ENCODE measurements around the gene RWDD4. TPM values are rescaled to one million over a fixed set of nuclear protein-coding genes. Genes with fewer than 3 reads are reported as not detected.
A peak's percentile ranks its signal among the peaks of the same experiment; 100 is the strongest.

Gene RWDD4
- polyA plus RNA-seq, 1 donor (not counting 4 experiments of a cell fraction or from before 2014, with no cell fraction given), result 25.5 TPM

- Histone ChIP-seq H2AFZ (ENCODE audit: control insufficient read depth, low read length) (peak overlapping the region; percentile 56), H3K4me3 (ENCODE audit: control insufficient read depth in 2 of 3, extremely low read depth in 1 of 3, insufficient read depth in 2 of 3, low read depth in 1 of 3, low read length in 3 of 3) (no peak overlapping the region)
- no peak for DNase-seq (ENCODE audit: low read depth, low spot score)
These were observed 56.4 kb downstream of the RWDD4 start for GRCh38 chr4:183602557-183603027.

GRCh38 chr4:183601381-183601780, 57.6 kb downstream of the RWDD4 start:
- no peak overlapping the region for H3K27ac ChIP-seq (ENCODE audit: control insufficient read depth, insufficient read depth, low read length)
- dilution Hi-C loops (cut with MboI; ENCODE audit: extremely low pct_ligation_motif_present, low sequenced_read_pairs), result no loop called here
- H3K36me3 ChIP-seq (ENCODE audit: control insufficient read depth in 2 of 2, extremely low read depth in 1 of 2, insufficient read depth in 2 of 2, low read length in 2 of 2), result no peaks in the 10 kb centered on the region
- no peak overlapping the region for H2AFZ ChIP-seq (ENCODE audit: control insufficient read depth, low read length)
- no peak overlapping the region for H3K9ac ChIP-seq (ENCODE audit: control insufficient read depth, extremely low read depth, insufficient read depth, low read length)
- no peaks in the 10 kb centered on the region for H3K9me1 ChIP-seq (ENCODE audit: control insufficient read depth, extremely low read depth, insufficient read depth, low read length)
- no peak for TF ChIP-seq EZH2 (IDR thresholded peaks at IDR 0.05; ENCODE audit: low read length)
- TF ChIP-seq, protein P1, sequence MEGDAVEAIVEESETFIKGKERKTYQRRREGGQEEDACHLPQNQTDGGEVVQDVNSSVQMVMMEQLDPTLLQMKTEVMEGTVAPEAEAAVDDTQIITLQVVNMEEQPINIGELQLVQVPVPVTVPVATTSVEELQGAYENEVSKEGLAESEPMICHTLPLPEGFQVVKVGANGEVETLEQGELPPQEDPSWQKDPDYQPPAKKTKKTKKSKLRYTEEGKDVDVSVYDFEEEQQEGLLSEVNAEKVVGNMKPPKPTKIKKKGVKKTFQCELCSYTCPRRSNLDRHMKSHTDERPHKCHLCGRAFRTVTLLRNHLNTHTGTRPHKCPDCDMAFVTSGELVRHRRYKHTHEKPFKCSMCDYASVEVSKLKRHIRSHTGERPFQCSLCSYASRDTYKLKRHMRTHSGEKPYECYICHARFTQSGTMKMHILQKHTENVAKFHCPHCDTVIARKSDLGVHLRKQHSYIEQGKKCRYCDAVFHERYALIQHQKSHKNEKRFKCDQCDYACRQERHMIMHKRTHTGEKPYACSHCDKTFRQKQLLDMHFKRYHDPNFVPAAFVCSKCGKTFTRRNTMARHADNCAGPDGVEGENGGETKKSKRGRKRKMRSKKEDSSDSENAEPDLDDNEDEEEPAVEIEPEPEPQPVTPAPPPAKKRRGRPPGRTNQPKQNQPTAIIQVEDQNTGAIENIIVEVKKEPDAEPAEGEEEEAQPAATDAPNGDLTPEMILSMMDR (optimal IDR thresholded peaks at IDR 0.05 in 1 of 3, IDR thresholded peaks at IDR 0.05 in 1 of 3, conservative IDR thresholded peaks at IDR 0.05 in 1 of 3; ENCODE audit: extremely low read depth in 1 of 3, insufficient read depth in 2 of 3, low read length in 3 of 3), result no peak
- H3K4me2 ChIP-seq (ENCODE audit: control insufficient read depth, extremely low read depth, insufficient read depth, low read depth, low read length), result no peak overlapping the region
- DNase-seq (ENCODE audit: low read depth, low spot score), result no peak
- no peaks in the 10 kb centered on the region for H4K20me1 ChIP-seq (ENCODE audit: control insufficient read depth, extremely low read depth, insufficient read depth, low read length)
- no peaks in the 10 kb centered on the region for H3K4me1 ChIP-seq (ENCODE audit: control insufficient read depth, extremely low read depth, insufficient read depth, low read length)
- no peaks in the 10 kb centered on the region for H3K79me2 ChIP-seq (ENCODE audit: control insufficient read depth, insufficient read depth, low read length)
- H3K4me3 ChIP-seq (ENCODE audit: control insufficient read depth in 2 of 3, extremely low read depth in 1 of 3, insufficient read depth in 2 of 3, low read depth in 1 of 3, low read length in 3 of 3), result no peak overlapping the region
- no peak for FAIRE-seq
- no peaks in the 10 kb centered on the region for H3K9me3 ChIP-seq (ENCODE audit: control insufficient read depth, low read depth, low read length)
- H3K27me3 ChIP-seq (ENCODE audit: control insufficient read depth, extremely low read depth, insufficient read depth, low read length), result no peaks in the 10 kb centered on the region

More at GRCh38 chr4:183602557-183603027, 56.4 kb downstream of the RWDD4 start:
- Histone ChIP-seq H4K20me1 (ENCODE audit: control insufficient read depth, extremely low read depth, insufficient read depth, low read length) (no peaks in the 10 kb centered on the region), H3K9me3 (ENCODE audit: control insufficient read depth, low read depth, low read length) (no peaks in the 10 kb centered on the region), H3K4me1 (ENCODE audit: control insufficient read depth, extremely low read depth, insufficient read depth, low read length) (peaks cover 5% of the 10 kb centered on the region), H3K27me3 (ENCODE audit: control insufficient read depth, extremely low read depth, insufficient read depth, low read length) (no peaks in the 10 kb centered on the region), H3K79me2 (ENCODE audit: control insufficient read depth, insufficient read depth, low read length) (no peaks in the 10 kb centered on the region), H3K27ac (ENCODE audit: control insufficient read depth, insufficient read depth, low read length) (no peak overlapping the region), H3K4me2 (ENCODE audit: control insufficient read depth, extremely low read depth, insufficient read depth, low read depth, low read length) (no peak overlapping the region), H3K36me3 (ENCODE audit: control insufficient read depth in 2 of 2, extremely low read depth in 1 of 2, insufficient read depth in 2 of 2, low read length in 2 of 2) (no peaks in the 10 kb centered on the region), H3K9me1 (ENCODE audit: control insufficient read depth, extremely low read depth, insufficient read depth, low read length) (no peaks in the 10 kb centered on the region), H3K9ac (ENCODE audit: control insufficient read depth, extremely low read depth, insufficient read depth, low read length) (no peak overlapping the region)
- TF ChIP-seq EZH2 (IDR thresholded peaks at IDR 0.05; ENCODE audit: low read length), result no peak
- TF ChIP-seq, protein P1 (optimal IDR thresholded peaks at IDR 0.05 in 1 of 3, IDR thresholded peaks at IDR 0.05 in 1 of 3, conservative IDR thresholded peaks at IDR 0.05 in 1 of 3; ENCODE audit: extremely low read depth in 1 of 3, insufficient read depth in 2 of 3, low read length in 3 of 3), result peak; percentile 14 to 45 (median 41)
- peak; percentile 26 for FAIRE-seq
- dilution Hi-C loops (cut with MboI; ENCODE audit: extremely low pct_ligation_motif_present, low sequenced_read_pairs), result no loop called here

Measured in keratinocyte (primary cell).